C1 segment of cervical spinal cord (tissue), 14 donors: Measurements from ENCODE around the gene RNF145.
"Not testable (repeated sequence)": the region's sequence is repeated elsewhere in the genome, so short reads cannot be mapped to it uniquely, and the experiment has no call there.

ENCODE experiments used
- DNase-seq, 14 donors: peaks; one replicate each; lab custom pipeline; 2025; lab: John Stamatoyannopoulos, UW

Gene RNF145

DNA sequence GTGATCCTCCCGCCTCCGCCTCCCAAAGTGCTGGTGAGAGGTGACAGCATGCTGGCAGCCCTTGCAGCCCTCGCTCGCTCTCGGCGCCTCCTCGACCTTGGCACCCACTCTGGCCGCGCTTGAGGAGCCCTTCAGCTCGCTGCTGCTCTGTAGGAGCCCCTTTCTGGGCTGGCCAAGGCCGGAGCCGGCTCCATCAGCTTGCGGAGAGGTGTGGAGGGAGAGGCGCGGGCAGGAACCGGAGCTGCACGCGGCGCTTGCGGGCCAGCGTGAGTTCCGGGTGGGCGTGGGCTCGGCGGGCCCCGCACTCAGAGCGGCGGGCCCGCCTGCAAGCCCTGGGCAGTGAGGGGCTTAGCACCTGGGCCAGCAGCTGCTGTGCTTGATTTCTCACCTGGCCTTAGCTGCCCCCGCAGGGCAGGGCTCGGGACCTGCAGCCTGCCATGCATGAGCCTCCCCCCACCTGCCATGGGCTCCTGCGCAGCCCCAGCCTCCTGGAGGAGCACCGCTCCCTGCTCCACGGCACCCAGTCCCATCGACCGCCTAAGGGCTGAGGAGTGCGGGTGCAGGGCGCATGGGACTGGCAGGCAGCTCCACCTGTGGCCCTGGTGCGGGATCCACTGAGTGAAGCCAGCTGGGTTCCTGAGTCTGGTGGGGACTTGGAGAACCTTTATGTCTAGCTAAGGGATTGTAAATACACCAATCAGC lies 90.2 kb downstream of the RNF145 start:
- DNase-seq, result not testable (repeated sequence)

- no peak for DNase-seq
Observed at GRCh38 chr5:159113405-159113804, 95.9 kb downstream of the RNF145 start.

GRCh38 chr5:159112436-159112835 lies 96.9 kb downstream of the RNF145 start:
- no peak for DNase-seq
